HepG2 (cell line): ENCODE data around the gene ASB5.

Experiments
- CTCF ChIP-seq: sonication (generic); formaldehyde crosslinking; IDR thresholded peaks from 2 replicates; pipeline ENCODE4 v1.5.0; 2020; ENCODE audit warnings: mild to moderate bottlenecking, missing genetic modification reagents, moderate library complexity
- GLI4 ChIP-seq: sonication (generic); formaldehyde crosslinking; IDR thresholded peaks from 2 replicates; pipeline ENCODE4 v1.5.1; 2020; ENCODE audit warnings: missing genetic modification reagents, mild to moderate bottlenecking, moderate library complexity, borderline replicate concordance
- ZNF274 ChIP-seq: sonication (generic); formaldehyde crosslinking; IDR thresholded peaks from 2 replicates; pipeline ENCODE4 v1.5.1; 2020; ENCODE audit warnings: mild to moderate bottlenecking, missing genetic modification reagents
- ZNF512 ChIP-seq: sonication (generic); formaldehyde crosslinking; IDR thresholded peaks from 2 replicates; pipeline ENCODE4 v1.4.0; 2020; ENCODE audit warnings: mild to moderate bottlenecking, missing genetic modification reagents

DNA sequence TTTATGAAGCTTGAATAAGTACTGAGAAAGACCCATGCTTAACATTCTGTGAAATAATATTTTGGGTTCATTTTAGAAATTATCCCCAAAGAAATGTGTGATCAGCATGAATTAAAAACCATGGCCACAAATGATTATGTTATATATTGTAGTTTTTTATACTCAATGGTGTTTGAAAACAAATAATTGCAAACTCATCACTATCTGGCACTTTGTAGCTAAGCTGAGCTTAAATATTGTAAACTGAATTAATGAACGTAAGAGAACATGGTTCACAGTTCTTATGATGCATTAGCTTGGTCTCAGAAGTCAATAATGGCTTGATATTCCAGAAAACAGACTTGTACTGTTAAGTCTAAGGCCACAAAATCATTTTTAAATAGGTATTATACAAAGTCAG is 24.6 kb upstream of the ASB5 start:
- TF ChIP-seq ZNF512 (CRISPR knock-in tag), result no peak
- TF ChIP-seq ZNF274, result no peak
- no peak for TF ChIP-seq CTCF (CRISPR knock-in tag)
- TF ChIP-seq GLI4 (CRISPR knock-in tag), result no peak
